Activated CD4-positive, alpha-beta T cell treated with anti-CD3 and anti-CD28 coated beads for 1 hour (primary cell): ENCODE data around the gene METTL25.
"Not testable (repeated sequence)": the region's sequence is repeated elsewhere in the genome, so short reads cannot be mapped to it uniquely, and the experiment has no call there.

ENCODE experiments used
- DNase-seq: peaks from one replicate; pipeline ENCODE4 v3.0.0-alpha.2; 2020

METTL25 gene

GRCh38 chr12:82358200-82359114 lies at the start of gene METTL25, which contains the start of gene CCDC59:
Gene METTL25 (plus strand): TSS chr12:82358529. CDS start chr12:82358566, 37 bp downstream.
Gene CCDC59 (minus strand): TSS chr12:82358387. CDS start chr12:82358376, 11 bp downstream.
- DNase-seq, result peak; percentile 95

- DNase-seq, result no peak
Observed at GRCh38 chr12:82314406-82314892, 43.9 kb upstream of the METTL25 start.

- no peak for DNase-seq
Observed at GRCh38 chr12:82319276-82319675, 39.1 kb upstream of the METTL25 start.

- DNase-seq, result no peak
Observed at GRCh38 chr12:82325540-82326336, 32.6 kb upstream of the METTL25 start.

GRCh38 chr12:82326905-82327503 lies 31.3 kb upstream of the METTL25 start:
- no peak for DNase-seq

GRCh38 chr12:82327861-82328260 lies 30.5 kb upstream of the METTL25 start:
- no peak for DNase-seq

GRCh38 chr12:82329508-82329907 lies 28.8 kb upstream of the METTL25 start:
- no peak for DNase-seq

GRCh38 chr12:82350161-82350560 lies 8.2 kb upstream of the METTL25 start:
- no peak for DNase-seq

- DNase-seq, result no peak
Observed at GRCh38 chr12:82351390-82351789, 6.9 kb upstream of the METTL25 start.

GRCh38 chr12:82357340-82357739 lies 989 bp upstream of the METTL25 start:
- no peak for DNase-seq

- no peak for DNase-seq
Observed at GRCh38 chr12:82357845-82358199, 507 bp upstream of the METTL25 start.

GRCh38 chr12:82359115-82359478 lies 768 bp downstream of the METTL25 start:
- DNase-seq, result no peak

- not testable (repeated sequence) for DNase-seq
Observed at GRCh38 chr12:82360834-82361233, 2.5 kb downstream of the METTL25 start.

GRCh38 chr12:82361461-82361915 lies 3.2 kb downstream of the METTL25 start:
- no peak for DNase-seq

- DNase-seq, result no peak
Observed at GRCh38 chr12:82363990-82364389, 5.7 kb downstream of the METTL25 start.

- DNase-seq, result no peak
Observed at GRCh38 chr12:82366197-82366596, 7.9 kb downstream of the METTL25 start.

GRCh38 chr12:82375201-82375600 lies 16.9 kb downstream of the METTL25 start:
- no peak for DNase-seq

GRCh38 chr12:82378997-82379396 lies 20.7 kb downstream of the METTL25 start:
- no peak for DNase-seq

GRCh38 chr12:82383930-82384552 lies 25.7 kb downstream of the METTL25 start:
- DNase-seq, result no peak

GRCh38 chr12:82398879-82399278 lies 40.5 kb downstream of the METTL25 start:
- no peak for DNase-seq

GRCh38 chr12:82400819-82401218 lies 42.5 kb downstream of the METTL25 start:
- no peak for DNase-seq

- DNase-seq, result no peak
Observed at GRCh38 chr12:82406651-82407050, 48.3 kb downstream of the METTL25 start.

- DNase-seq, result no peak
Observed at GRCh38 chr12:82407481-82407880, 49.2 kb downstream of the METTL25 start.
